HG02798 (cell line): Measurements from ENCODE around the gene TEX12.
"Not testable (repeated sequence)": the region's sequence is repeated elsewhere in the genome, so short reads cannot be mapped to it uniquely, and the experiment has no call there.

Experiments
- ATAC-seq: cut with Tn5 transposase; IDR thresholded peaks from one replicate; pipeline ENCODE4 v1.9.1; 2021; ENCODE audit warnings: mild to moderate bottlenecking; ENCODE audit not compliant: unreplicated experiment, poor library complexity

Gene TEX12, protein sequence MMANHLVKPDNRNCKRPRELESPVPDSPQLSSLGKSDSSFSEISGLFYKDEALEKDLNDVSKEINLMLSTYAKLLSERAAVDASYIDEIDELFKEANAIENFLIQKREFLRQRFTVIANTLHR

DNA sequence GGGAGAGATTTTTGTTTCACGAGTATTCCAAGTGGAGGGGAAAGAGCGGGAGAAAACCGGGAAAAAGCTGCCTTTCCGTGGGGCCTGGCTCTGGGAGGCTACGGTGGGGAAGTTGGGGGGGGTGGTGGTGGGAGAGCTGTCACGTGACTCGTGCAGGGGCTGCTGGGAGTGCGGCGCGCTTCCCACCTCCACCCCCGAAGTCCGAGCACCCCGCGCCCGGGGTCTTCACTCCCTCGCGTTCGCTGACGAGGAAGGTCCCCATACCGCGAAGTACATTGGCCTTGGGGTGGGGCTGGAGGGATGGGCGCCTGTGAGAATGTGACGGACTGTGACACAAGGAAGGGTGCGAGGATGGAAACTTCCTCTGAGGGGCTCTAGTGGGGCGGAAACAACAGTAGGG is at the start of gene TEX12:
Gene TEX12 (plus strand): TSS at position 228 of the 400 bp plus-strand sequence. CDS start 1,897 bp downstream, outside the sequence.
- no peak for ATAC-seq

DNA sequence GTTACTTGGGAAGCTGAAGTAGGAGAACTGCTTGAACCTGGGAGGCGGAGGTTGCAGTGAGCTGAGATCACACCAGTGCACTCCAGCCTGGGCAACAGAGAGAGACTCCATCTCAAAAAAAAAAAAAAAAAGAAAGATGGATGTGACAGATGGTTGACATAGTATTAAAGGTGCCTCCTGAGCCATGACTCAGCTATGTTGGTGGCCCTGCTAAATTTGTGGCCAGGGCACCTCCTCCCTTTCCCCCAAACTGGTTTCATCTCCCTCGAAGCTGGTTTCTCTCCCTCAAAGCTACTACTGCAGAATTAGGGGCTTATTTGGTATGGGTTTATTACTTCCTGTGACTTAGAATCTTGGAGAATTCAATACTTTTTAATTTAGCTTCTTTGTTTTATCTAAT is 49.0 kb upstream of the TEX12 start:
- no peak for ATAC-seq

DNA sequence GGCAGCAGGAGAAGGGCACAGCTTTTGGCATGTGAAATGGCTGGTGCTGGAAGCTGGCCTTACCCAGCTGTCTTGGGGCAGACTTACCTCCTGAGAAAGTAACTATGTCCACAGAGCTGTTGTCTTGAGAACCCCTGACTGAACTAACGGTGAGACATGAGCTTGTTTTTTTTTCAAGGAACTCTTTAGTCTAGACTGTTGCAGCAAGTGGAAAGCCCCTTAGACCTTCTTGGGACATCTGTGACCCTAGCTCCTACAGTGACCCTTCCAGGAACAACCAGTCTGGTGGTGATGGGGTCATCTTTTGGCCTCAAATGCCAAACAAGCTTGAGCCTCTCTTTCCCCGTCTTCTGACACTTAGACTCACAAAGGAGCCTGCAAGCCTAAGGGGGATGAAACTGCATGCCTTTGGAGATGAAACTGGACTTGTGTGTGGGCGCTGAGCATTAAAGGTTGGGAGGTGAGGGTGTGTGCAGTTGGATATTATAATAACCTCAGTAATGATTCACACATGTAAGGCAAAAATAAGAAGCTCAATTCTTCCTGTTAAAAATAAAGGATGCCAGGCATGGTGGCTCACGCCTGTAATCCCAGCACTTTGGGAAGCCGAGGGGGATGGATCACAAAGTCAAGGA is 45.1 kb upstream of the TEX12 start:
- no peak for ATAC-seq

DNA sequence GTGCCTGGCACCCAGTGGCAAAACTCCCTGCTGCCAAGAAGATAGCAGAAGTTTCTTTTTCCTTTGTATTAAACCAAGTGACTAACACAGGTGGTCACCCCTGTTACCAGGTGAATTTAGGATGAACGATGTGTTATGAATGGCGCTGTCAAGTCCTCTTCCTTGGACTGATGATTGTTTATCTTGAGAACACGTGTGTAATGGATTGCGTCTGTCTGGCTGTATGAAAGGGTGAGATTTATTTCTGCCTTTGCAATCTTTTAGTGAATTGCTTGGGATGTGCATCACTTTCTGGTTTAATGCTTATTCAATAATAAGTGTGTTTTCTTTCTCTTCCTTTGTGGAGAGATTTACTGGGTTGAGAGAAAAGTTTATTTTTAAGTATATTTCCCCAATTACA is 44.0 kb upstream of the TEX12 start:
- ATAC-seq = no peak

DNA sequence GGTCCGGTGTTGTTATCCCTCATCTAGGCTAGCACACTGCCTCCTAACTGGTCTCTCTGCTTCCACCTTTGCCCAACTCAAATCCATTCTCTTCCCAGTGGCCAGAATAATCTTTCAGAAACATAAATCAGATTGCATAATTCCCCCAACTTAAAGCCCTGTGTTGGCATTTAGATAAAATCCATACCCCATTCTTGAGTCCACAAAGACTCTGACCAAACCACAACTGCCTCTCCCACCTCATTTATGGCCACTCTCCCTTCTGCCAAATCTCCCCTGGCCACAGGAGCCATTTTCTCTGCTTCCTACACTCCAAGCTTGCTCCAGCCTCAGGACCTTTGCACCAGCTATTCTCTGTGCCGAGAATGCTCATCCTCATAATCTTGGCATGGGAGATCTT is 40.1 kb upstream of the TEX12 start:
- ATAC-seq = no peak

- no peak for ATAC-seq
Measured at GRCh38 chr11:112128483-112129121, 38.6 kb upstream of the TEX12 start.

DNA sequence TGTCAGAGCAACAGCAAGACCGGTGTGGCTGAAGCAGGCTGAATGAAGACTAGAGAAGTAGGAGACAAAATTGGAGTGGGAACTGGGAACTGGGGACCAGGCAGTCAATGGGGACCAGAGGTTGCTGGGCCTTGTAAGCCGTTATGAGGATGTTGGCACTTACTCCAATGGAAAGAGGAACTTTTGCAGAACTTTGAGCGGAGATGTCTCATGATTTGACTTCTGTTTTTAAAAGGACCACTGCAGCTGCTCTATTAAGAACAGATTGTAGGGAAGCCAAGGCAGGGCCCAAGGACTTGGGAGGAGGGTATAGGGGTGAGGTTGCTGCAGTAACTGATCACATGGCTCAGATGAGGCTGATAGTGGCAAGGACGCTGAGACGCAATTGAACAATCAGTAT is 37.5 kb upstream of the TEX12 start:
- no peak for ATAC-seq

DNA sequence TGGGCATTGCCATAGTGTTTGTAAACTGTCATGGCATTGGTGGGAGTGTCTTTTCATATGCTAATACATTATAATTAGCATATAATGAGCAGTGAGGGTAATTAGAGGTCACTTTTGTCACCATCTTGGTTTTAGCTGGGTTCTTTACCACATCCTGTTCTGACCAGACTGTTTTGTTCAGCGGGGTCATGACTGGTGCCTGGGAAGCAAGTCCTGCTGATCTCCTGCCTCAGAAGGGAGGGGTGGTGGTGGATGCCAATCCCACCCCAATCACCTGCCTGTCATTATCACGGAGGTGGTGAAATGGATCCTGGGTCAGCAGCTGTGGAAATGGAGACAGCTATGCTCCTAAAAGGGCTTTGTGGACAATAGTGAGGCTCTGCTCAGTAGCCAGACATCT is 34.4 kb upstream of the TEX12 start:
- no peak for ATAC-seq

GRCh38 chr11:112134473-112134872 is 32.7 kb upstream of the TEX12 start:
- no peak for ATAC-seq

- ATAC-seq = no peak
Measured at GRCh38 chr11:112143597-112143996, 23.6 kb upstream of the TEX12 start.

DNA sequence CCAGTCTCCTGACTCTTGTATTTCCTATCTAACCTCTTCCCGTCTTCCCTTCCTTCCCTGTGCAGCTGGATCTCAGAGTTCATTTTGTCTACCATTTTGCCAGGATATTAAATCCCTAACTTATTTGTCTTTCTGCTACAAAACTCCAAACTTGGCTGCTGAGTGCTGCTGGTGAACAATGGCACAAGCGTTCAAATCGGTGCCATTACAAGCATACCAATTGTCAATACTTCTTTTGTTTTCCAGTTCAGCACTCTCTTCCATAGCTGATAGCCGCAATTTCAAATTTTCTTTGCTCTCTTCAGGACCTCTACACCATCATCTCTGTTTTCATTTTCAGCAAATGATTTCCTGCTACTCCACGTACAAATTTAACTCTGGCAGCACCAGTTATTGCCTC is 16.7 kb upstream of the TEX12 start:
- ATAC-seq = no peak

GRCh38 chr11:112156153-112156955 is 10.8 kb upstream of the TEX12 start:
- no peak for ATAC-seq

- no peak for ATAC-seq
Measured at GRCh38 chr11:112156956-112157766, 10.0 kb upstream of the TEX12 start.

- no peak for ATAC-seq
Measured at GRCh38 chr11:112159098-112160065, 7.8 kb upstream of the TEX12 start.

- ATAC-seq = no peak
Measured at GRCh38 chr11:112160091-112160848, 6.9 kb upstream of the TEX12 start.

DNA sequence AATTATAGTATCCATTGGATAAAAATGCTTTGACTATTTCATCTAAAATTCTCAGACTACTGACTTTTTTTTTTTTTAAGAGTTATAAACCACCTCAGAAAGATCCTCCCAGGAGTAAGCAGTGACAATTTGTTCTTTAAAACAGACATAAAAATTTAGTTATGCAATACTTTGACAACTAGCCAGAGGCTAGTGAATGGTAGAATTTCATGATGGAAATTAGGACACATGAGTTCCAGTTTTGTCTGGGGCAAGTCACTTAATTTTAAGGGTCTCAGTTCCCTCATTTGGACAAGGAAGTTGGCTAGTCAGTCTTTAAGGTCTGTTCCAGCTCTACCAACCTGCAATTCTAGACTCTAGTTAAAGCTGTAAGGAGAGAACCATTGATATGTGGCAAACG is 6.2 kb upstream of the TEX12 start:
- ATAC-seq = no peak

GRCh38 chr11:112162200-112162599 is 5.0 kb upstream of the TEX12 start:
- ATAC-seq = not testable (repeated sequence)

- no peak for ATAC-seq
Measured at GRCh38 chr11:112162761-112163546, 4.2 kb upstream of the TEX12 start.
